Choroid plexus epithelial cell (primary cell): ENCODE data around the gene EML4.

ENCODE experiments used
- DNase-seq: peaks from one replicate; pipeline ENCODE4 v3.0.0-alpha.2; 2010; ENCODE audit warnings: low read depth
- H3K4me3 ChIP-seq: 2 replicates; pipeline ENCODE4 v1.5.1; 2011; ENCODE audit warnings: low read depth, mild to moderate bottlenecking, control low read depth, low read length, moderate library complexity
- TF ChIP-seq, protein P1 (sequence below): conservative IDR thresholded peaks from 2 replicates; pipeline ENCODE4 v1.5.1; 2011; ENCODE audit warnings: low read depth, mild to moderate bottlenecking, control low read depth, inconsistent platforms, low read length, moderate library complexity

Gene EML4

DNA sequence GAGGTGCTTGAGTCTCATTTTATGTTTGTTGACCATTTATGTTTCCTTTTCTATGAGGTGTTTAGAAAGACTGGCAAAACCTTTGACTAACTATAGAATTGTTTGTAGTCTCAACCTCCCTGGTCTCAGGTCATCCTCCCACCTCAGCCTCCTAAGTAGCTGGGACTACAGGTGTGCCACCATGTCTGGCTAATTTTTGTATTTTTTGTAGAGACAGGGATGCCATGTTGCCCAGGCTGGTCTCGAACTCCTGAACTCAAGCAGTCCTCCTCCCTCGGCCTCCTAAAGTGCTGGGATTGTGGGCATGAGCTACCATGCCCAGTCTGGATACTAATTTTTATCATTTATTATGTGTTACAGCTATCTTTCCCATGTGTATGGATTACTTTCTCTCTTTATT lies 67.8 kb downstream of the EML4 start:
- TF ChIP-seq, protein P1, sequence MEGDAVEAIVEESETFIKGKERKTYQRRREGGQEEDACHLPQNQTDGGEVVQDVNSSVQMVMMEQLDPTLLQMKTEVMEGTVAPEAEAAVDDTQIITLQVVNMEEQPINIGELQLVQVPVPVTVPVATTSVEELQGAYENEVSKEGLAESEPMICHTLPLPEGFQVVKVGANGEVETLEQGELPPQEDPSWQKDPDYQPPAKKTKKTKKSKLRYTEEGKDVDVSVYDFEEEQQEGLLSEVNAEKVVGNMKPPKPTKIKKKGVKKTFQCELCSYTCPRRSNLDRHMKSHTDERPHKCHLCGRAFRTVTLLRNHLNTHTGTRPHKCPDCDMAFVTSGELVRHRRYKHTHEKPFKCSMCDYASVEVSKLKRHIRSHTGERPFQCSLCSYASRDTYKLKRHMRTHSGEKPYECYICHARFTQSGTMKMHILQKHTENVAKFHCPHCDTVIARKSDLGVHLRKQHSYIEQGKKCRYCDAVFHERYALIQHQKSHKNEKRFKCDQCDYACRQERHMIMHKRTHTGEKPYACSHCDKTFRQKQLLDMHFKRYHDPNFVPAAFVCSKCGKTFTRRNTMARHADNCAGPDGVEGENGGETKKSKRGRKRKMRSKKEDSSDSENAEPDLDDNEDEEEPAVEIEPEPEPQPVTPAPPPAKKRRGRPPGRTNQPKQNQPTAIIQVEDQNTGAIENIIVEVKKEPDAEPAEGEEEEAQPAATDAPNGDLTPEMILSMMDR, result no peak
- no peak for DNase-seq
- H3K4me3 ChIP-seq, result no peak overlapping the region

DNA sequence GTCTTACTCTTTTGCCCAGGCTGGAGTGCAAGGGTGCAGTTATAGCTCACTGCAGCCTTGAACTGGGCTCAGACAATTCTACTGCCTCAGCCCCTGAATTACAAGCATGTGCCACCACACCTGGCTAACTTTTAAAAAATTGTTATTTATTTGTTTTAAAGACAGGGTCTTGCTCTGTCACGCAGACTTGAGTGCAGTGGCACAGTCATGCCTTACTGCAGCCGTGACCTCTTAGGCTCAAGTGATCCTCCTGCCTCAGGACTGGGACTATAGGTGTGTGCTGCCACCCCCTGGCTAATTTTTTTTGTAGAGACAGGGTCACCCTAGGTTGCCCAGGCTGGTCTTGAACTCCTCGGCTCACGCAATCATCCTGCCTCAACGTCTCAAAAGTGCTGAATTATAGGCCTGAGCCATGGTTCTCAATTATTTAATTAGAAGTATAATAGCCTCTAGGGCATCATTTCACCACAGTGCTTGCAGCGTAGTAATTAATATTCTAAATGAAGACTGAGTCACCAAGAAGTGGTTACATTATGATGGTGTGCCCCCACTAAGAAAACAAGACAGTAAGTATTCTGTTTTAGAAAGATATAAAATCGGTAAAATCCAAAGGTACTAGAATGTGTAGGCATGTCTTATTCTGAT lies 69.6 kb downstream of the EML4 start:
- H3K4me3 ChIP-seq, result no peak overlapping the region
- no peak for DNase-seq
- TF ChIP-seq, protein P1, result peak; percentile 31

DNA sequence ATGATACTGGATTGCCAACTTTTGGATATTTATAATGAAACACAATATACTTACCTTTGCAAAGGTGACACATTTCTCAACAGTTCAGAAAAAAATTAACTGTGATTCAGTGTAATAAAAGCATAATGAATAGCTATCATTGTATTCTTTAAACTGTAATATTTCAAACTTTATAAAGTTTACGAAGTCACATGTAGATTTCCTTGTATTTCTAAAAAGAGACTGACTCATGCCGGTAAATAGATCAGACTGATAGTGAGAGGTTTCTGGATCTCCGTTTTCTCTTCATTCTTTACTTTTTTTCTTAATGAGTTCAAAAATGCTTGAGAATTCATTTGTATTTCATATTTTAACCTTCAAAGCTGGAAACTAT lies 70.1 kb downstream of the EML4 start:
- DNase-seq, result no peak
- no peak overlapping the region for H3K4me3 ChIP-seq
- TF ChIP-seq, protein P1, result no peak

DNA sequence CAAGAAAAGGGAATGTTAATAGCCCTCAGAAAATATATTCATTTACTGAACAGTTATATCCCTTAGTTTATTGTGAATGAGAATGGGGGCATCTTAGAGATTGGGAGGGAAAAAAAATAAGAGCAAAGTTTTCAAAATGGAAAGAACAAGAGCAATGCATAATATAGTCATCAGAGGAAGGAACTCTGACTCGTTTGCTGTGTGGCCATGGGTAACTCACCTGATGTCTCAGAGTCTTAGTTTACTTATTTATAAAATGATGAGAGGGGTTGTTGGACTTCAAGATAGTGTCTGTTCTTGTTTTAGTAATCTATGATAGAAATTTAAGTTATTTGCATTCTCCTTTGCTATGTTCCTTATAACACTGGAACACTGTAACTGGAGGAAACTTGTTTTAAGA lies 70.7 kb downstream of the EML4 start:
- TF ChIP-seq, protein P1, result no peak
- no peak overlapping the region for H3K4me3 ChIP-seq
- no peak for DNase-seq

DNA sequence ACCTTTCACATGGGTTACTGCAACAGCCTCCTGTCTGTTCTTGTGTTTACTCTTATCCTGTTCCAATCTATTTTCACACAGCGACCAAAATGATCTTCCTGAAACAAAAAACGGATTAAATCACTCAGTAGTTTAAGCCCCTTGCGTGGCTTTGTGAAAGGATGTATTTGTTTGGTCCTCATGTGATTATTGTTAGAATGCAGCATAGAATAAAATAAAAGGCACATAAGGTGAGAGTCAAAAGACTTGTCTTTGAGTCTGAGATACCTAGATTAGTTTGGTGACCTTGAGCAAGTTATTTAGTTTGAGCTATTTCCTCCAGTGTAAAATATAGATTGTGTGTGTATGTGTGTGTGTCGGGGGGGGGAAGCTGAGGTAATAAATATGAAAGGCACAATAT lies 72.4 kb downstream of the EML4 start:
- H3K4me3 ChIP-seq, result no peak overlapping the region
- DNase-seq, result no peak
- TF ChIP-seq, protein P1, result no peak

DNA sequence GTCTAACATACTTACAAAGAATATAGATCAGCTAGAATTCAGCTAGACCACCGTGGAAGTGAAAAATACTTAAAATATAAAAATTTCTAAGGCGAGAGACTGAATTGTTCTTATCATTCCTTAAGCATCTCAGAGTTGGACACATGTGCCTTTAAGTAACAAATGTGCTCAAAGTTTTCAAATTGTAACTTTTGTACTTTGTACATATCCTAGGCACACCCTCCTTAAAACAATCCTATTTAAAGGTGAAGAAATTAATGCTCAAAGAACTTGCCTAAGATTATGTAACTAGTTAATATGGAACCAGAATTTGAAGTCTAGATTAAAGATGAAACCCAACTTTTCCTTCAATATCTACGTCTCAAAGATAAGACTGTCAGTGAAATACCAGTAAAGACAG lies 74.1 kb downstream of the EML4 start:
- TF ChIP-seq, protein P1, result no peak
- H3K4me3 ChIP-seq, result no peak overlapping the region
- DNase-seq, result no peak

DNA sequence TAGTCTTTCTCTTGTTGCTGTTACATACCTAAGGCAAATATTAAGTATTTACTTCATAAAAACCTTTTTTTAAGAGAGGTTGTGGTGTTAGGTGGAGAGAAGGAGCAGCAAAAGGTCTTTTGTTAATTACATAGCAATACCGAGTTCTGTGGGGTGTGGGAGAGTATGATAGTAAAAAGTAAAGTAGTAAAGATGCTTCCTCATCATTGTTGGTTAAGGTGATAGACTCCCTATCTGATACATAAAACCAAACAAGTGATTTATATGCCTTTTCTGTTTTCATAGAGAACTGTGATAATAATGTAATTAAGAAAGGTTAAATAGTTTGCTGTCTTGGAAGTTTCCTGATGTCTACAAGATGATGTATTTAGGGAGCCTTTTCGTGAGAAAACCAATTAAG lies 75.4 kb downstream of the EML4 start:
- no peak for DNase-seq
- TF ChIP-seq, protein P1, result no peak
- H3K4me3 ChIP-seq, result no peak overlapping the region
